Subcutaneous adipose tissue (tissue), 4 donors: ENCODE data around the gene TUBB6. TPM values are rescaled to one million over a fixed set of nuclear protein-coding genes. Genes with fewer than 3 reads are reported as not detected.

Experiments
- small RNA-seq: library from RNA; depleted of rRNA; stranded (forward); fragments of <200 nt; gene quantifications from one replicate; pipeline ENCODE3, GENCODE V24; 2016
- total RNA-seq, 4 donors: library from RNA; depleted of rRNA; stranded (reverse); fragments of >200 nt; gene quantifications; one replicate each; pipeline ENCODE4 v1.1.0, GENCODE V29; 2016
- TF ChIP-seq, protein P1 (sequence below): fragments of 450-650 bp; IDR thresholded peaks from one replicate; pipeline ENCODE4 v1.5.1; 2016; ENCODE audit warnings: low read depth, mild to moderate bottlenecking, control low read depth, antibody characterized with exemption, moderate library complexity

Gene TUBB6
- total RNA-seq, 4 donors from 2014 or later = 240 to 485 (median 350) TPM

DNA sequence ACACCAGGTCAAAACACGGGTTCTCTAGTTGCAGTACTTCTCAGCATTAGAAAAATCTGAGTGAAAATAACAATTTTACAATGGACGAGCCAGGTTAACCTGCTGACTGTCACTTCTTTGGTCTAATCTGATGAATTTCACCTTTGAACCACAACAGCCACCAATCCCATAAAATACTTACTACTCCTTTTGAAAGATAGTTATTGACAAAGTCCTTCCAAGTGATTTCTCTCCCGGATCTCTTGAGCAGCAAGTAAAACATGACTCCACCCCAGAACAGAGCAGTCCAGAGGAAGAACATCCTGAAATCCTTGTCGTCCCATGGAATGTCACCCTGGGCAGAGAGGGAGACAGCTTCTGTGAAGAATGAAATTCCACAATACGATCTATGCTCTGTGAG lies 58.7 kb downstream of the TUBB6 start:
- TF ChIP-seq, protein P1, sequence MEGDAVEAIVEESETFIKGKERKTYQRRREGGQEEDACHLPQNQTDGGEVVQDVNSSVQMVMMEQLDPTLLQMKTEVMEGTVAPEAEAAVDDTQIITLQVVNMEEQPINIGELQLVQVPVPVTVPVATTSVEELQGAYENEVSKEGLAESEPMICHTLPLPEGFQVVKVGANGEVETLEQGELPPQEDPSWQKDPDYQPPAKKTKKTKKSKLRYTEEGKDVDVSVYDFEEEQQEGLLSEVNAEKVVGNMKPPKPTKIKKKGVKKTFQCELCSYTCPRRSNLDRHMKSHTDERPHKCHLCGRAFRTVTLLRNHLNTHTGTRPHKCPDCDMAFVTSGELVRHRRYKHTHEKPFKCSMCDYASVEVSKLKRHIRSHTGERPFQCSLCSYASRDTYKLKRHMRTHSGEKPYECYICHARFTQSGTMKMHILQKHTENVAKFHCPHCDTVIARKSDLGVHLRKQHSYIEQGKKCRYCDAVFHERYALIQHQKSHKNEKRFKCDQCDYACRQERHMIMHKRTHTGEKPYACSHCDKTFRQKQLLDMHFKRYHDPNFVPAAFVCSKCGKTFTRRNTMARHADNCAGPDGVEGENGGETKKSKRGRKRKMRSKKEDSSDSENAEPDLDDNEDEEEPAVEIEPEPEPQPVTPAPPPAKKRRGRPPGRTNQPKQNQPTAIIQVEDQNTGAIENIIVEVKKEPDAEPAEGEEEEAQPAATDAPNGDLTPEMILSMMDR = no peak

DNA sequence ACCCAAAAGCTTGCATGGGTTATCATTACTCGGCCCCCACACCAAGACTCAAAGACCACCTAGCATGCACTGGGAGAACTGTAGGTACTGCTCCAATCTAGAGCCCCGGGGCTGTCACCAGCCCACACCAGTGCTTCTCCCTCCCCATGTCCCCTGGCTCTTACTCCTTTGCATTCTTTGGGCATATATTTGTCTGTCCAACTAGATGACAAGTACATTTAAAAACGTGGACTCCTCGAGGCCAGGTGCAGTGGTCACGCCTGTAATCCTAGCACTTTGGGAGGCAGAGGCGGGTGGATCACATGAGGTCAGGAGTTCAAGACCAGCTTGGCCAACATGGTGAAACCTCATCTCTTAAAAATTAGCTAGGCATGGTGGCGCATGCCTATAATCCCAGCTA lies 61.2 kb downstream of the TUBB6 start:
- TF ChIP-seq, protein P1 = no peak

- TF ChIP-seq, protein P1 = no peak
Measured at GRCh38 chr18:12371590-12371989, 63.5 kb downstream of the TUBB6 start.

- TF ChIP-seq, protein P1 = no peak
Measured at GRCh38 chr18:12372406-12372805, 64.4 kb downstream of the TUBB6 start.

DNA sequence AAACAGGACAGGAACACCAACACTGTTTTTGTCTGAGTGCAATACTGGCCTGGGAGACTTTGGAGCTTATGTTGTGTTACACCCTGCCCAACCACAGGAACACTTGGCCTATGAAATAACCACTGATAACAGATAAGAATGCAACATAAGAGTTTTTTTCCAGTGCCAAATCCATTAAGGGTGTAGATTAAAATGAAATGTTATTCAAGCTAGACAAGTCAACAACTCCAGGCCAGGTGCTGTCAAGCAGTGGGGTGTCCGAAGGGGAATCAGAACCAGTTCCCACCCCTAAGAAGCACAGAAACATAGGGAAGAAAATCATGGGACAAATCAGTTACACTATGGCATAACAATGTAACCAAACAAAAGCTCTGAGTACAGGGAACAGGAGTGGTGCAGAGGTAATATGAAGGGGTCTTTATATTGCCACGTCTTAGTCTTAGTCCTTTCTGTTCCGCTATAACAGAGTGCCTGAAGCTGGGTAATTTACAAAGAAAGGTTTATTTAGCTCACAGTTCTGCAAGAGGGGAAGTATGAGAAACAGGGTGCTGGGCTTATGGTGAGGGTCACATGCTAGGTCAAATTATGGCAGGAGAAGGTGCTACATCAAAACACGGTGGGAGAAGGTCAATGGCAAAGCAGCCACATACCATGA lies 65.2 kb downstream of the TUBB6 start:
- TF ChIP-seq, protein P1 = no peak

DNA sequence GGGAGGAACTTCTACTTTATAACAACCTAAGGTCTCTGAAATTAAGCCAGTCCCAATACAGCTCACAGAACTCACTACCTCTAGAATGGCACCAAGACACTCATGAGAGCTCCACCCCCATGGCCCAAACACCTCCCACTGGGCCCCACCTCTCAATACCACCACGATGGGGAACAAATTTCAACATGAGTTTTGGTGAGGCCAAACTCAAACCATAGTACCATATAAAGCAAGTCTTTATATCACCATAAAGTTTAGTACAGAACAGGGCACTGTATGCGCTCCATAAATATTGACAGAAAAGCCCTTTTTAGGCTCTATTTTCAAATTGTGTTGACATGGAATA lies 65.7 kb downstream of the TUBB6 start:
- TF ChIP-seq, protein P1 = no peak

- TF ChIP-seq, protein P1 = no peak
Measured at GRCh38 chr18:12374401-12374800, 66.4 kb downstream of the TUBB6 start.

Small RNA genes within 50 kb of the gene (small RNA-seq; reads per million reads assigned to genes)
- not detected for gene RNU6-170P

Other genes starting within 250 kb of the TUBB6 start
- not detected for gene ANKRD62, start 214.4 kb upstream of the TUBB6 start, total RNA-seq
- gene CIDEA, start 53.9 kb upstream of the TUBB6 start, total RNA-seq = 1,000 to 10,000 TPM in 1 of 4 donors, 100 to 1,000 TPM in 3; 336 to 1,182 (median 491) TPM
- 10 to 100 TPM; 40.3 to 58.4 (median 44.1) TPM for gene AFG3L2, start 69.0 kb downstream of the TUBB6 start, total RNA-seq
- 1 to 10 TPM in 3 of 4 donors, under 1 TPM in 1; 0.82 to 3.5 (median 1.2) TPM for gene PRELID3A, start 99.7 kb downstream of the TUBB6 start, total RNA-seq